GM18517 (cell line): ENCODE results near the gene COX7A2L.
"Not testable (repeated sequence)": the region's sequence is repeated elsewhere in the genome, so short reads cannot be mapped to it uniquely, and the experiment has no call there.

Source experiments
- ATAC-seq: cut with Tn5 transposase; IDR thresholded peaks from one replicate; pipeline ENCODE4 v1.9.1; 2021; ENCODE audit warnings: mild to moderate bottlenecking, moderate library complexity; ENCODE audit not compliant: unreplicated experiment

COX7A2L gene

GRCh38 chr2:42368817-42369531 lies 8.0 kb upstream of the COX7A2L start:
- no peak for ATAC-seq

- ATAC-seq: no peak
These were observed 6.8 kb upstream of the COX7A2L start for GRCh38 chr2:42367835-42368234.

- ATAC-seq: no peak
These were observed 5.4 kb upstream of the COX7A2L start for GRCh38 chr2:42366411-42366810.

GRCh38 chr2:42364658-42365057 lies 3.6 kb upstream of the COX7A2L start:
- ATAC-seq: no peak

GRCh38 chr2:42363413-42363812 lies 2.4 kb upstream of the COX7A2L start:
- no peak for ATAC-seq

- ATAC-seq: no peak
These were observed 789 bp upstream of the COX7A2L start for GRCh38 chr2:42361728-42362283.

GRCh38 chr2:42360493-42360889 lies 526 bp downstream of the COX7A2L start:
- no peak for ATAC-seq

- no peak for ATAC-seq
These were observed 993 bp downstream of the COX7A2L start for GRCh38 chr2:42359965-42360483.

GRCh38 chr2:42359304-42359964 lies 1.6 kb downstream of the COX7A2L start:
- no peak for ATAC-seq

GRCh38 chr2:42353792-42354429 lies 7.1 kb downstream of the COX7A2L start:
- no peak for ATAC-seq

GRCh38 chr2:42351864-42352263 lies 9.2 kb downstream of the COX7A2L start:
- no peak for ATAC-seq

DNA sequence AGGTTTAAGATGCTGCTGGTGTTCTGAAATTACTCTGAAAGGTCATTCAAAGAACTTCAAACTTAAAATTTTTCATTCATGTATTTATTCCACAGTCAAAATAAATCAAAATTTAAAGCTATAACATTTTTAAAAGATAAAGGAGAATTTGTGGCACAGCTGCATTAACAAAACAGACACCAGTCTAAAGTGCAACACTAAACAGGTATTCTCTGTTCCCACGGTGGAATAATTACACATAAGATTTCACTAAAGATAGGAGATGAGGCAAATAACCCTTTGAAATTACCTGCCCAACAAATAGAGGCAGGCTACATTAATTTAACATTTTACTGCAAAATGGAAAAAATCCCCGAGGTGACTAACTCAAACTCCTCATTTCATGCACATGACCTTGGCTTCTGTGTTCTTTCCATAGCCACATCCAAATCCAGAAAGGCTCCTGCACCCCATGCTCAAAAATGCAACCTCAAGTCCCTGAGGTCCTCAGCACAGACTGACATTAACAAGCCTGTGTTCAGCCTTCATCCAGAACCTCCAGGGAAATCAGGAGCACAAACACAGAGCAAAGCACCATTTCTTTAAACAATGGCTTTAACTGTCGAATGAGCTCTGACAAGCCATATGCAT lies 10.5 kb downstream of the COX7A2L start:
- no peak for ATAC-seq

DNA sequence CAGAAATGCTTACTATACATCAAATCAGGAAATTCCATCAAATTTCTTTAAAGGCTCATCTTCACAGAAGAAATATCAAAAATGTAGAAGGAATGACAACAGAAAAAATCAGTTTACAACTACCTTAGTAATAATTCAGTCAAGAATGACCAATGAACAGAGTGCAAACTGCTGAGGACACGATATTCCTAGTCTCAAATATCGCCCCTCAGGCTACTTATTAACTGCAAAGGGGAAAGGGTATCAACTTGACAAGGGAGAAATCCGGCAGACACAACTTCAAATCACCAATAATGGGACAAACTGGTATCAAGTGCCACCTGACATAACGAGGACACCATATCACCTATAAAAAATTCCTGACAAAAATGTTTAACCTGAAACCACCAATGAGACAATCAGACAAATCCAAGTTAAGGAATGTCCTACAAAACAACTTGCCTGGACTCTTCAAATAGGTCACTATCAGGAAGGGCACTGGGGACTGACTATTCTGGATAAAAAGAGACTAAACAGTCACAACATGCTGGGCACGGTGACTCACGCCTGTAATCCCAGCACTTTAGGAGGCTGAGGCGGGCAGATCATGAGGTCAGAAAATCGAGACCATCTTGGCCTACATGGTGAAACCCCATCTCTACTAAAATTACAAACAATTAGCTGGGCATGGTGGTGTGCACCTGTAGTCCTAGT lies 12.8 kb downstream of the COX7A2L start:
- no peak for ATAC-seq

DNA sequence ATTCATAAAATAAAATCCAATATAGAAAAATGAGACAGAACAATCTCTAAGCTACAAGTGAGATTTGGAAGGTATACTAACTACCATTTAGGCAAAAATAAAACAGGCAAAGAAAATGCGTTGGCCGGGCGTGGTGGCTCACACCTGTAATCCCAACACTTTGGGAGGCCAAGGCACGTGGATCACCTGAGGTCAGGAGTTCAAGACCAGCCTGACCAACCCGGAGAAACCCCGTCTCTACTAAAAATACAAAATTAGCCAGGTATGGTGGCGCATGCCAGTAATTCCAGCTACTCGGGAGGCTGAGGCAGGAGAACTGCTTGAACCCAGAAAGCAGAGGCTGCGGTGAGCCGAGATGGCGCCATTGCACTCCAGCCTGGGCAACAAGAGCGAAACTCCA lies 13.5 kb downstream of the COX7A2L start:
- ATAC-seq: not testable (repeated sequence)

DNA sequence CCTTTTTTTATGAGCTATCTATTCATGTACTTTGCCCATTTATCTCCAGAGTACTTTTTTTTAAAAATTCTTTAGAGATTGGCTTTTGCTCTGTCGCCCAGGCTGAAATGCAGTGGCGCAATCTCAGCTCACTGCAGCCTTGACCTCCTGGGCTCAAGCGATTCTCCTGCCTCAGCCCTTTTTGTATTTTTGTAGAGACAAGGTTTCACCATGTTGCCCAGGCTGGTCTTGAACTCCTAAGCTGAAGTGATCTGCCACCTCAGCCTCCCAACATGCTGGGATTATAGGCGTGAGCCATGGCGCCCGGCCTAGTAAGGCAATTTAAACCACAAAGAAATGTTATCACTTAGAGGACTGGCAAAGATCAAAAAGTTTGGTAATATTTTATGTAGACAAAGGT lies 14.2 kb downstream of the COX7A2L start:
- ATAC-seq: not testable (repeated sequence)

GRCh38 chr2:42345986-42346385 lies 15.0 kb downstream of the COX7A2L start:
- ATAC-seq: no peak

DNA sequence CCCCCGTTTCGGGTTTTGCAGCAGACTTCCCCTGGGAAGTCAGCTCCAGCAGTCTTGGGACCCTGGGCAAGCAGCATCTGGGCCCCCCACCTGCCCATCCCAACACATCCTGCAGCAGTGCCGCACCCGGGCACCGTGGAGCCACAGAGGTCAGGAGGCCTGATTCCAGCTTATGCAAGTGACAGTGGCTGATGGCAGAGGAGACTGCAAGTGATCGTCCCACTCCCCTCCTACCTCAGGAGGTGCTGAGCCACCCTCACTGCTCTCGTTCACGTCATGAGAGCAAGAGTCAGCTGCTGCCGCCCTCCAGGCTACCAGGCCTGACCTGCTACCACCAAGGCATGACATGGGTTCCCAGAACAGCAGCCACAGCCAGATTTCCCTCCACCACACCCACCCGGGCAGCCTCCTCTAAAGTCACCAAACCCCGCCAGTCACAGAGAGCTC lies 18.2 kb downstream of the COX7A2L start:
- ATAC-seq: no peak

DNA sequence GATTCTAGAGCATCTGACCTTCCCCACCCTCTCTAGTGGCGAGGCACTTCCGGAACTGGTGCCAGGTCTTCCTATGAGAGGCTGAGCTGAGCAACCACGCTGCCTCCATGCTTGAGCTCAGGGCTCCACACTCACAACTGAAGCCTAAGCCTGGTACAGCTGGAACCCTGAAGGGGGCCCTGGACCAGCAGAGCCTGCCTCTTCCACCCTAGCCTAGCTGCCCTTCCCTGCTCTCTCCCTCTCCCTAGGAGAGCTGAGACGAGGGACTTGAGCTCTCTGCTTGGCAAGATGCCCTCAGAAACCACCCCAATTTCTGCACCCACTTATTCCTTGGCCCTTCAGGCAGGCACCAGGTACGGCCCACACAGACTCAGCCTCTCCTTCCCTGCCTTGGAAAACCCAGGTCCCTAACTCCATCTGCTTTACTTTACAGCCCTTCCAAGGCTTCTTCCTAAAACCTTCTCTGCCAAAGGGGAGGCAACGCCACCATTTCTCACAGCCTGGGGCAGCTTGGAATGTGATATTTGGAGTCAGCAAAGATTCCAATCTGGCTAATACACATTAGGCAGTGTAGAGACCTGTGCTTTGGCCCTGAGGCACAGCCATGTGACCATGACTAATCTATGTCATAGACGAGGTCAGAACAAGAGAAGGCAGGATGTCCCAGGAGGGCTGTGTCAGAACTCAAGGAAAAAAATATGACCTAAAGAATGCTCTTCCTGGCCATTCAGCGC lies 18.8 kb downstream of the COX7A2L start:
- no peak for ATAC-seq

DNA sequence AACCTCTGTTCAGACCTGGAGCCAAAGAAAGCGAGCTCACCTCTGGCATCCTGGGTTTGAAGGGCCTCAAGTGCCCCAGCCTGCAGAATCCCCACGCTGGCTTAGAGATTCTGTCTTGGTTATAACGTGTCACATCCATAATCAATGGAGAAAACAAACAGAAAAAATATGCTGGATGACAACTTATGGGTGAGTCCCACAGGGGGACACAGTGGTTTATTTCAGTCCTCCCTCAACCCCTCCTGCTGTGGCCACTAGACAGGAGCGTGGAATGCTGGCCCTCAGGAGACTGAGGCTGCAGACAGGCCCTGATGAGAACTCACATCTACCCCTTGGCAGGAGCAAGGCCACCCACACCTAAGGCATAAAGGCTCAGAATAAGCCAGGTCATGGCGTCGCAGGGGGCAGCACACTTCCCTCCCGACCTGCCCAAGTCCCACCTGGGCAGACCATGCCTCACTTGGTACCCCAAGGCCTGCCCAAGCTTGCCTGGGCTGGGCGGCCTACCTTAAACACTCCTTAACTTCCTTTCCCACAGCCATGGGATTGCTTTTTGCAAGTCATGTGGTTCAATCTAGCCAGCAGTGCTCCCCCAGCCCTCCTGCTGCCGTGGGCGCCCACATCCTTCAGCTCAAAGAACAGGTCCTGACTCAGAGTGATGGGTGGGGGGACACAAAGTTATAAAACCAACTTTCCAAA lies 19.9 kb downstream of the COX7A2L start:
- ATAC-seq: no peak
